COLO829 (cell line): ENCODE results near the gene HLF.

ENCODE experiments used
- DNase-seq: peaks from one replicate; pipeline ENCODE4 v3.0.0; 2012; ENCODE audit warnings: low spot score

The HLF gene

DNA sequence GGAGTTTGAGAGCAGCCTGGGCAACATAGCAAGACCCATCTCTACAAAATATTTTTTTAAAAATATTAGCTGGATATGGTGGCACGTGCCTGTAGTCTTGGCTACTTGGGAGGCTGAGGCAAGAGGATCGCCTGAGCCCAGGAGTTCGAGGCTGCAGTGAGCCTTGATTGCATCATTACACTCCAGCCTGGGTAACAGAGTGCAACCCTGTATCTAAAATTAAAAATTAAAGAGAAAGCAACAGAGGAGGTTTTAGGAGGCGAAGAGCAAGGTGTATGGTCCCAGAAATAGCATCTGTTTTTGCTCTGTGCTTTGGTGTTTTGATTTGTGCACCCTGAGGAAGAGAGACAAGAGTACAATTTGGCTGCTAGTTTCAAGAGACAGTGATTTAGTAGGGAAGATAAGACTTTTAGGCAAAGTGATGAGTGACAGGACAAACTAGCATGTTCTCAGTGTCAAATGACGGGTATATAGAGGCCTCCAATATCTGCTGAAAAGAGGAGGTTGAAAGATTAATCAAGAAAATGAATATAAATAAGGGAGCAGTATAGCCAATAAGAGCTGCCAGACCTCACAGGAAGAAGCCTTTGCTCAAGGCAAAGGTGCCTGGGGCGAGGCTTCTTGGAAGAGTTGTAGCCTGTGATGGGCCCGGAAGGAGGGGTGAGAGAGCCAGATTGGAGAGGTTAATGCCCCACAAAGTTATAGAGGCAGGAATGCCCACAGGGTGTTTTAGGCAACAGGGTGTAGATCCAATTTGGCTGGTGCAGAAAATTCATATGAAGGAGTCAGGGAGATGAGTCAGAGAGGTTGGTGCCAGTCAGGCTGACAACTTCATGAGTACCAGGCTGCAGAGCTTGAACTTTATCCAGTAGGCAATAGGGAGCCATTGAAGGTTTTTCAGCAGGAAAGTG is 11.4 kb downstream of the HLF start:
- DNase-seq: no peak

DNA sequence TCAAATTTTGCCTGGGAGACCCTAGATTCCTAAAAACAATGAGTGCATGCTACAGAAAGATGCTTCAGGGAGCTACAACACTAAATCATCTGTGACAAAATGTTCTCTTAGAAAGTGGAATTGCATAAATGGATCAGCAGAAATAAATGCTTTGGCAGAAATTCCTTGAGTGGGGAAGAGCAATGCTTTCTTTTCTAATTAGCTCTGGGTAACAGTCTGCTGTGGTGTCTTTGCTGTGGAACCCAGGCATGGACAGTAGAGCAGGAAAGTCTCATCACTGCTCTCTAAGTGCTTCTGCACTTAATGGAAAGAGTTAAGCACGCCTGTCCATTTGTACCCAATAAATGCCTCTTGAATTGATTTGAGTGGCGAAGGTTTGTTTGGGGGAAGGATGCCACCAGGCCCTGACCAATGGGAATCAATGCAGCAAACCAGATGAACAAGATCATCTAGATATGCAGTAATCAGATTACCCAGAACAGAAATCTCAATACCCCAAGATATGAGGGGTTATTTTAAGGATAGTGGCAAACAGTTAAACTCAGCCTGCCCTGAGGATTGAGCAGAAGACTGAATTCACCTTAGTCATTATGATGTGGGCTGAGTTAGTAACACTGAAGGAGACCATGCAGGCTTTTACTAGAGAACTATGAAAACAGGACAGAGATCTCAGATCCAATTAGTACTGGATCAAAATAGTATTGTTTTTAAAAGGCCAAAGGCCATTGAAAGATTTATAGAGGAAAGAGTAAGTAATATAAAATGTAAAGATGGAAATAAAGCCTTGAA is 13.6 kb downstream of the HLF start:
- DNase-seq: no peak

DNA sequence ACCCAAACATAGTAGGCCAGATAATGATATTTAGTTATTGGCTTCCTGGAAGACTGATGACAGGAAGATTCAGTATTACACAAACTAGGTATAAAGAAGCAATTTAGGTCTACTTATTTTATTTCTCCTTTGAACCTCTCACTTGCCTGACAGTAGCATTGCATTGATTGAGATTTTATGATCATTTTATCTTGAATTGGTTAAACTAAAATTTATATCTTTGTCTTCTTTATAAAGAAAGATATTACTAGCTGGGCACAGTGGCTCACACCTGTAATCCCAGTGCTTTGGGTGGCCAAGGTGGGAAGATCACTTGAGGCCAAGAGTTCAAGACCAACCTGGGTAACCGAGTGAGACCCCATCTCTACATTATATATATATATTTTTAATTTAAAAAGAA is 14.4 kb downstream of the HLF start:
- DNase-seq: no peak

DNA sequence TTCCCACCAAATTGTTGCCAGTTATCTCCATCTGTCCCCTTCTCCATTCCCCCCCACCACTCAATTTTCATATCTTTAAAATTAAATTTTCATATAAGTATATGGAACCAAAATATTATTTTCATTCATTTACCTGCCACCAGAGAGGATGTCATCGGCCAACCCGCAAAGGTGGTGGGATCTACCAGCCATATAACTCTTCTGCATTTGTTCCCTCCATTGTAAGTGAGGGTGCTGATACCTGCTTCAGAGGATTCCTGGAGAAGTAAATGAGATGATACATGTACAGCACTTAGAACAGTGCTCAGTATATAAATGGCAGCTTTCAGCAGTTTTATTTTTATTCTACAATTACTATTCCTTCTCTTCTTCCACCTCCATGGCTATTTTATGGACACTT is 15.0 kb downstream of the HLF start:
- DNase-seq: no peak

DNA sequence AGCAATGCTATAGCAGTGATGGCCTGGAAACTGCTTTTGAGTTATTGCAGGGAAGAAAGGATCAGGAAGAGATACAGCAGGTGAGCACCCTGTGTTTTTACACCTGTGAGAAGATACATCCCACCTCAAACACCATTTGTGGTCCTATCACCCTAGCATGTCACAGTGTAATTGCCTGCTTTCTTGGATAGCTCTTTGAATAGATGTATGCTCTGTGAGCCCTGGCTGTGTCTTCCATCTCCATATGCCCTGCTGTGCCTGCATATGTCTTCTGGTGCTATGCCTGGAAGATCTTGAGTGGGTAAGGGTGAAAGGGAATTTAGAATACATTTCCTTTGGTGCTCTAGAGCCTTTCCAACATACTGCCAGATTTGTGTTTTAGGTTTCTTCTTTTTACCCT is 15.5 kb downstream of the HLF start:
- no peak for DNase-seq

DNA sequence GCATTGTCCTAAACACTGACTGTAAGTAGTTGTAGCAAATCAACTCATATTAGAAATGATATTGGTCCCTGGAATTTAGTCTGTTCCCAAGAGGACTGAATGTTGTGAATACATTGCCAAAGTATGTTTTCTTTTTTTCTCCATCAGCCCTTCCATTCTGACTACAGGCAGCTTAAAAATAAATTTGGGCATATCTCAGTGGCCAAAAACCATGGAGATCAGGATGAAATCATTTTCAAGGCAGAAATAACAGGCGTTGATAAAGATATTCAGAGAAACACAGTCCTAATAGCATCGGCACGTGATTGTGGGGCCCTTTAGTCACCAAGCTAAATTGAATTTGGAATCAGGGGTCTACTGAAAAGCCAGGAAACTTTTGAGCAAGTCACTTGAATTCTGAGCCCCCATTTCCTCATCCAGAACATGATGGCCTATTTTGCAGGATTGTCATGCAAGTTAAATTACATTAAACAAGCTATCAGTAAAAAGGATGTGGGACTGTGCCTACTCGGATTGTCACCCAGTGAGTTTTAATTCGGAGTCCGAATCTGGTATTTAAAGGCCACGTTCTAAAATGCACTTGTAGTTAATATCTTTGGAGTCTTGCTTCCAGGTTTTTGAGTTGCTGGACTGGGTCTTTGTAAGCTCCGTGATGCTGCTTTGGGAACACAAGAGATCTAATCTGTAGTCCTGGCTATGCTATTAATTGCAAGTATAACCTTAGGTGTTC is 17.1 kb downstream of the HLF start:
- DNase-seq: no peak

DNA sequence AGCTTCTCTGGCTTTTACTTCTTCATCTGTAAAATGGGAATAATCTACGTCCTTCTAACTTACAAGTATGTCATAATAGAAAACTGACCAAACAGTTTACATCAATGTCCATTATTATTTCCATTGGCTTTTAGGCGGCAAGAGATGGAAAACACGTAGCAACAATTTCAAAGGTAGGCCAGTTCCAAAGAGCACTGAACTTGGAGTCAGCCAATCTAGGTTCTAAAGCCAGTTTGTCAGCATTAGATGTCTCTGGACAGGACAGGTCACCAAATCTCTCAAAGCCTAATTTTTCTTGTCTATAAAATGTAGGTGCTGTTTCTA is 17.6 kb downstream of the HLF start:
- no peak for DNase-seq

DNA sequence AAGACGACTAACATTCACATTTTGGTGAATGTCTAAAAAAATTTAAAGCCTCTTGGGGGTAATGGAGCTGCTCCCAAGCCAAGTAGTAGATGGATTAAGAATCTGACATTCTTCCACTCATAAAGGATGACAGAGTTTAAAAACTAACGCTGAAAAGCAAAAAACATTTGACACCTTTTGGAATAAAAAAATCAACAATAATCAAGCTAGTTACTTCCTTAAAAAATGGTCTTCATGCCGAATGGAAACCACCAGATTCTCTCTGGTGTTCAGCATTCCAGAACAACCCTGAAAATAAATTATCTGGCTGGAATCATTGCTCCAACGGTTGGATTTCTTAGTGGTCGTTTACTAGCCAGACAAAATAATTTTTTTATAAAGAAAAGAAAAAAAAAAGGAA is 18.0 kb downstream of the HLF start:
- DNase-seq: no peak

DNA sequence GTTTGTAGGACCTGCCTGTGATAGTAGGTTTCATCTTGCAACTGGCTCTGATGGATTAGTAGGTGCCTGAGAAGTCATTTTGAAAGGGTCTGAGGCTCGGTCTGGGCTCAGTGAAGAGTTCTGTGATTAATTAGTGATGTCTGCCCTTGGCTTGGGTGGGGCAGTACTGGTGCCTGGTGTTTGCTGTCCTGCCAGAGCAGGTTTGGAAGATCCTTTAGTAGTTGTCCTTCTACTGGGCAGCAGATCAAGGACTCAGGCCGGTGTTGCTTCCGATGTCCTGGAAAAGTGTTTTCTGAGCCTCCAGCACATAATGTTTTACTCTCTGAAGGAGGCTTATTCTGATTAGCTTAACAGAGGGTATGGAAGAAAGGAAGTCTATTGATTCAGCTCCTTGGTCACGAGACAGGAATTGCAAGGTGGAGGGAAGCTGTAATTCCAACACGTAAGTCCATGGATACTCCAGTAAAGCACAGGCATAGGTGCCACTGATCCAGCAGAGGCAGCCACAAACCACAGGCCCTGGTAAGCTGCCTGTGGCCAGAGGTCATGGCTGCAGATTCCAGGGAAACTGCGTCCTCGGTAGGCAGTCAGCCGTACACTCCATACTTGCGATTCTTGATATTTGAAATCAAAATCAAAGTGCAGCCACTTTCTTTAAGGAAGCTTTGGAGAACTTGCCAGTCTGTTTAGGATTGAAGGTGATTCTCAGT is 18.7 kb downstream of the HLF start:
- DNase-seq: no peak

DNA sequence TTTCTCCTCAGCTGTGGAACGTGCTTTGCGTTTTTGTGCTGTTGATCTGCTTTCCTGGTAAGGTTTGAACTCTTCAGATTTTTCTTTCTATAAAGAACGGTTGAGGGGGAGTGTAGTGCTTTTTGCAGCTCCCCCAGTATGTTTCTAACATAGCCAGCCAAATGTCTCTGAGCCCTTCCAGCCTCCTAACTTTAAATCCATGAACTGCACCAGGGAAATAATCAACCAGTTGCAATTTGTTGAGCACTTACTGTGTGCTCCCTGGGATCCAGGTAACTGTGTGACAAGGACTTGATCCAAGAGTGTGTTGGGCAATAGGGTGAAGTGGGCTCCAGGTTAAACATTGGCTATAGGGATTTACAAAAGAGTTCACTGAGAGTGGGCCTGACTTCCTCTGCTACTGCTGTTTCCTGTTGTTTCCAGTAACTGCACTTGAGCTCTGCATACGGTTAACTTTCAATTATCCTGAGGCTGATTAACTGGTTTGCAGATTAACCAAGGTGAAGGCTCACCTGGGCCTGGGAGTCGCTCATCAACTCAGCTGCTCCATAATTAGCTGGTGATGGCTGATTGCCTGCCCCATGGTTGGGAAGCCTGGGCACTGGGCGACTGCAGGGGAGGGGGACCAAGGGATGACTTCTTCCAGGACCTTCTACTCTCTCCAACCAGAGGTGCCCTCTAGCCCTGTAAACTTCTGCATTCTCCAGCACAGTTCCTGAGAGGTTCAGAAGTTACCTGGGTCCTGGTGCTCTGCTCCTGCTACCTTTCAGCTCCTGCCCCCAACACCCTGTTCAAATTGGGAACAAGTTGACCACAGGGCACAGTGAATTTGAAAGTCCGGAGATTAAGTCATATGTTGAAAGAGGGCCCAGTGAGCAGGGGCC is 19.5 kb downstream of the HLF start:
- no peak for DNase-seq

DNA sequence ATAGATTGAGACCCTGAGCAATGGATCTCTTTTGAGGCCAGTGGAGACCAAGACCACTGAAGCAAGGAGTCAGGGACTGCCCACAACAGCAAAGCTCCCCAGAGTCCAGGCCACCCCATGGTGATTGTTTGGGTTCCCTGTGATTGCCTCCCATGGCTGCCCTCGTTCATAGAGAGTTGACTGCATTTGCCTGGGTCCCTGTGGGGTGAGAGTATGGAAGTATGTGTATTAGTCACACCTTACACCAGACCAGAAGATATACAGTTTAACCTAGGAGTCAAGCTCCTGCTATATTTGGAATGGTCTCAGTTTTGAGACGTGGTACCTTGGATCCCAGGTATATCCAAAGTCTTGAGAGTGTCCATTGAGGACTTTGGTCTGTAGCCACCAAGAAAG is 20.2 kb downstream of the HLF start:
- DNase-seq: no peak

DNA sequence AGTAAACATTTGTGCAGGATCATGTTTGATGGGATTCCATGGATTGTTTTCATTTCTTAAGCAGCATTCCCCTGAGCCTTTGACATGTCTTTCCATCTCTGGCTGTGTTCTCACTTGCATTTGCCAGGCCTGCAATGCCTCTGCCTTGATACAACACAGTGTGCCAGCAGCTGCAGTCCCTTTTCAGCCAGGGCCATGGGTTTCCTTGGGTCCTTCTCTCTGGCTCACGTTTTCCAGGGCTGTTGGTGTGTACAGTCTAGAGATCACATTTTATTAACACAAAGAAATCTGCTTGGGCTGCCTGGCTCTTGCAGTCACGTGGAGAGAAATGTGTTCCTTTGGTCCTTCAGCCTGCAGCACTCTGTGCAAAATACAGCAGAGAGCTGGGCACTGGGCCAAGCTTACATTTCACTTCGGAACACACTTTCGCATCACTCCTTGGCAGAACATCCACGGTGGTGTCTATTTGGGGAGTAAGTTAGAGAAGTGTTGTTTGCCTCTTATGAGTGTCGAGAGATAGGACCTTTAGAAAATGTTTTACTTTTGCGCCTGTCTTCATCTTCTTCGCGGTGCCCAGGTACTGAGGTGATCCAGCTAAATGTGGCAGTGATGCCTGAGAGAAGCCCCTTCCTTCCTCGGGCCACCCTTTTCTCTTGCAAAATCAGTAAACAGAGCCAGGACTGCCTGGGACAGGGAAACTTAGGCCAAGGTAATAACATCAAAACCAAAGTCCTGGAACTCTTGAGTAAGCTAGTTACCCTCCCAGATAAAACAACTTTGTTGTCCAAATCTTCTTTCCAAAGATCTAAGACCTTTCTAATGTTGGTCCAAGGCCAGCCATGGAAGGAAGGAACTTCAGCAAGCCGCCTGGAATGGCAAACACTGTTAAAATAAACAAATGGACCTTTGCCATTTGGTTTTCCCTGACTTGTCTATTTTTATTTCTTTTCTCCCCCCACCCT is 20.9 kb downstream of the HLF start:
- DNase-seq: no peak

DNA sequence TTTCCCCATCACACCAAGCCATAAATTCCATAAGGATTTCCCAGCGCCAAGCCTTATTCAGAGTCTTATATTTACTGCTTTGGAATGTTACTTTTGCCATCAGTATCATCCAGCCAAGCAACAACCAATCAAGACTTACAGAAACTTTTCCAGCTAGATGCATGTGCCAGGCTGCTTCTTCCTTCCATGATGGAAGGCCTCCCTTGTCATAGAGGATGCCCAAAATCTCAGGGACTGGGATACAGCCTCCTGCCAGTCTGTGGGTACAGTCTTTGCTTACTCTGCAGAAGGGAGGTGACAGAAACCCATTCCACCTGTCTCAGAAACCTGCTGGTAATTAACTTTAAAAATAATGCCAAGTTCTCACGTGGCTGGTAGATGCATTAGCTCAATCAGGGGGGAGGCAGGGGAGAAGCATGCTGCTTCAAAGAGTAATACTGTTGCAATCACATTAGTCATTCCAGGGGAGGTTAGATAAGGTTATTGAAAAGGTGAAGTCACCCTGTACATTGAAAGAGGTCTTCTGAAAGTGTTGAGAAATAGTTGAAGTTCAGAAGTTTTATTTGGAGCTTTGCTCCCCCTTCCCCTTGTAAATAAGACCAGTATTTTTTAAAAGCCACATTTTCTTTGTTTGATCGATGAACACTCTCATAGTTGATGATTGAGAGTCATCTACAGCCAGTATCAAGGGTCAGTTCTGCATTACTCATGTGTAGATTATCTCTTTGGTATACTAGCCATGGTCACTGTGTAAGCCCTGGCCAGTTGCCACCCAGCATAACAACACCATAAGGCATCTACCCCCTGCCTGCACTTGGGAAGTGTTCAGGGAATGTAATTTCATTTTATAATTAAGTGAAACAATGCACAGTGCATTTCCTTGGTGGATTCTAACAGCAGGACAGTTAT is 22.2 kb downstream of the HLF start:
- no peak for DNase-seq

DNA sequence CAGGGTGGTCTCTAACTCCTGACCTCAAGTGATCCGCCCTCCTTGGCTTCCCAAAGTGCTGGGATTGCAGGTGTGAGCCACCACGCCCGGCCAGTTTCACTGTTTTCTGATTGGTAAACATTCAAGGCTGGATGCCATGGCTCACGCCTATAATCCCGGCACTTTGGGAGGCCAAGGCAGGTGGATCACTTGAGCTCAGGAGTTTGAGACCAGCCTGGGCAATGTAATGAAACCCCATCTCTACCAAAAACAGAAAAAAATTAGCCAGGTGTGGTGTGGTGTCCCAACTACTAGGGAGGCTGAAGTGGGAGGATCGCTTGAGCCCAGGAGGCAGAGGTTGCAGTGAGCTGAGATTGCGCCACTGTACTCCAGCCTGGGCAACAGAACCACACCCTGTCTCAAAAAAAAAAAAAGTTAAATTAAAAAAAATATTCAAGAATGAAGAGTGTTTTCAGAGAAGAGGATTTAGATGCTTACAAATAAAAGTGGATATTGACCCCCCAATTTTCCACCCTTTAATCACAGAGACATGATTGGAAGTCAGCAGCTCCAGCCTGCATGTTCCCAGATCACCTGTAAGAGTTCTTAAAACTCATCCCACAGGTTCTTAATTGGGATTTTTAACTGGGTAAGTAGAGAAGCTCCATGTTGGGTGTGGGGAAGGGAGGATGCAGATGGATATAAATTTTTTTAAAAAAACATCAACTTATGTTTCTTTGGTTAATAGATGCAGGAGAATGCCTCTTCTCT is 23.8 kb downstream of the HLF start:
- DNase-seq: no peak

DNA sequence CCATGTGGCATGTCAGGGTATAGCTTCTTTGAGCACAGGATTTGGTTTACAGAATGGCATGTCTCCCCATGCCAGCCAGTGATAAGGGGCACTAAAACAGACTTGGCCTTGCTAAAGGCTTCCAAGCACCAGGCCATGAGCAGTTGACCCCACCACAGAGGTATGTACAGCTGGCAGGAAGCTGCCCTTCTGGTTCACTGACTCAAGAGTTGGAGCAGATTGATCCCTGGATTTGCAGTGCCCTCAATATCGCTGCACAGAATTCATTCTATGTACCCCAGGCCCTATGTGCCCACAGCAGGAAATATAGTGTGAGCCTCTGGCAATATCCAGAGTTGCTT is 24.3 kb downstream of the HLF start:
- no peak for DNase-seq

DNA sequence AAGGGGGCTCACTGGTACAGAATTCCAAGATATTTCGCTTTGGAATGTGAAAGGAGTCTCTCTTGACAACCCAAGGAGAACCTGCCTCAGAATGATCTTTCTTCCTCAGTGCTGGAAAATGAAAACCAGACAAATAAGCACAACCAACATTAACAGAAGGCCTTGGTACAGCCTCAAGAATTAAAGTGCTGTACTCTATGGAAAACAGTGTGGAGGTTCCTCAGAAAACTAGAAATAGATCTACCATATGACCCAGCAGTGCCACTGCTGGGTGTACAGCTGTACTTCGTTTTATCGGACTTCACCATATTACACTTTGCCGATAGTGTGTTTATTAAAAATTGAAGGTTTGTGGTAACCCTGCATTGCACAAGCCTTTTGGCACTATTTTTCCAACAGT is 25.2 kb downstream of the HLF start:
- no peak for DNase-seq

DNA sequence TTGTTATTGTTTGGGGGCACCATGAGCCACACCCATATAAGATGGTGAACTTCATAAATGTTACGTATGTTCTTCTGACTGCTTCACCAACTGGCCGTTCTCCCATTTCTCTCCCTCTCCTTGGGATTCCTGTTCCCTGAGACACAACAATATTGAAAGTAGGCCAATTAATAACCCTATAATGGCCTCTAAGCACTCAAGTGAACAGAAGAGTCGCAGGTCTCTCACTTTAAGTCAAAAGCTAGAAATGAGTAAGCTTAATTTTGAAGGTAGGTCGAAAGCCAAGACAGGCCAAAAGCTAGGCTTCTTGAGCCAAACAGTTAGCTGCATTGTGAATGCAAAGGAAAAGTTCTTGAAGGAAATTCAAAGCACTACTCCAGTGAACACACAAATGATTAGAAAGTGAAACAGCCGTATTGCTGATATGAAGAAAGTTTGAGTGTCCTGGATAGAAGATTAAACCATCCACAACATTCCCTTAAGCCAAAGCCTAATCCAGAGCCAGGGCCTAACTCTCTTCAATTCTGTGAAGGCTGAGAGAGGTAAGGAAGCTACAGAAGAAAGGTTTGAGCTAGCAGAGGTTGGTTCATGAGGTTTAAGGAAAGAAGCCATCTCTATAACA is 25.8 kb downstream of the HLF start:
- DNase-seq: no peak

DNA sequence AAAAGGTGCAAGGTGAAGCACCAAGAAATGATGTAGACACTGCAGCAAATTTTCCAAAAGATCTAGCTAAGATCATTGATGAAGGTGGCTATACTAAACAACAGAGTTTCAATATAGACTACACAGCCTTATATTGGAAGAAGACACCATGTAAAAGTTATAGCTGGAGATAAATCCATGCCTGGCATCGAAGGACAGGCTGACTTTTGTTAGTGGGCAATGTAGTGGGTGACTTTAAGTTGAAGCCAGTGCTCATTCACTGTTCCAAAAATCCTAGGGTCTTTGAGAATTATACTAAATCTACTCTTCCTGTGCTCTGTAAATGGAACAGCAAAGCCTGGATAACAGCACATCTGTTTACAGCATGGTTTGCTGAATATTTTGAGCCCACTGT is 26.4 kb downstream of the HLF start:
- DNase-seq: no peak
